Medulla oblongata (tissue), 1 donor: ENCODE measurements around the gene HLA-G.
A peak's percentile ranks its signal among the peaks of the same experiment; 100 is the strongest.
"Not testable (repeated sequence)": the region's sequence is repeated elsewhere in the genome, so short reads cannot be mapped to it uniquely, and the experiment has no call there.

ENCODE experiments used
- DNase-seq: peaks from one replicate; pipeline ENCODE4 v3.0.0-alpha.2; 2015; ENCODE audit errors: extremely low spot score

Gene HLA-G

DNA sequence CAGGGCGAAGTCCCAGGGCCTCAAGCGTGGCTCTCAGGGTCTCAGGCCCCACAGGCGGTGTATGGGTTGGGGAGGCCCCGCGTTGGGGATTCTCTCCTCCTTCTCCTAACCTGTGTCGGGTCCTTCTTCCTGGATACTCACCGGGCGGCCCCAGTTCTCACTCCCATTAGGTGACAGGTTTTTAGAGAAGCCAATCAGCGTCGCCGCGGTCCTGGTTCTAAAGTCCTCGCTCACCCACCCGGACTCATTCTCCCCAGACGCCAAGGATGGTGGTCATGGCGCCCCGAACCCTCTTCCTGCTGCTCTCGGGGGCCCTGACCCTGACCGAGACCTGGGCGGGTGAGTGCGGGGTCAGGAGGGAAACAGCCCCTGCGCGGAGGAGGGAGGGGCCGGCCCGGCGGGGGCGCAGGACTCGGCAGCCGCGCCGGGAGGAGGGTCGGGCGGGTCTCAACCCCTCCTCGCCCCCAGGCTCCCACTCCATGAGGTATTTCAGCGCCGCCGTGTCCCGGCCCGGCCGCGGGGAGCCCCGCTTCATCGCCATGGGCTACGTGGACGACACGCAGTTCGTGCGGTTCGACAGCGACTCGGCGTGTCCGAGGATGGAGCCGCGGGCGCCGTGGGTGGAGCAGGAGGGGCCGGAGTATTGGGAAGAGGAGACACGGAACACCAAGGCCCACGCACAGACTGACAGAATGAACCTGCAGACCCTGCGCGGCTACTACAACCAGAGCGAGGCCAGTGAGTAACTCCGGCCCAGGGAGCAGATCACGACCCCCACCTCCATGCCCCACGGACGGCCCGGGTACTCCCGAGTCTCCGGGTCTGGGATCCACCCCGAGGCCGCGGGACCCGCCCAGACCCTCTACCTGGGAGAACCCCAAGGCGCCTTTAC, at the start of gene HLA-G:
Gene HLA-G, plus strand, starts transcription at position 247 of the 892 bp plus-strand sequence. Its CDS starts 20 bp downstream, at position 267.
- DNase-seq = no peak

- DNase-seq = not testable (repeated sequence)
These were observed 47.5 kb upstream of the HLA-G start for GRCh38 chr6:29780019-29780698.

DNA sequence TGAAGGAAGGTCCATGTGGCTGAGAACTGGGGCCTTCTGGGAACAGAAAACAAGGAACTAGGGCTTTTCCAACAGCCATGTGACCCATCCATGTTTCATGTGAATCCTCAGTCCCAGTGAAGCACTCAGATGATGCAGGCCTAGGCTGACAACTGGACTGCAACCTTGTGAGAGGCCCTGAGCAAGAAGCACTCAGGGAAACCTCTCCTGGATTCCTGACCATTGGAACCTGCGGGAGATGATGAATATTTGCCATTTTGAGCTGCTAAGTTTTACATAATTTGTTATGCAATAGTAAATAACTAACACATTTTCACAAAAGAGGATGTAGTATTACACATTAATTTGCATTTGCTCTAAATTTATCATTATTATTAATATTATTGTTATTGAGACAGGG, 38.4 kb upstream of the HLA-G start:
- no peak for DNase-seq

GRCh38 chr6:29790626-29791025, 37.0 kb upstream of the HLA-G start:
- DNase-seq = no peak

DNA sequence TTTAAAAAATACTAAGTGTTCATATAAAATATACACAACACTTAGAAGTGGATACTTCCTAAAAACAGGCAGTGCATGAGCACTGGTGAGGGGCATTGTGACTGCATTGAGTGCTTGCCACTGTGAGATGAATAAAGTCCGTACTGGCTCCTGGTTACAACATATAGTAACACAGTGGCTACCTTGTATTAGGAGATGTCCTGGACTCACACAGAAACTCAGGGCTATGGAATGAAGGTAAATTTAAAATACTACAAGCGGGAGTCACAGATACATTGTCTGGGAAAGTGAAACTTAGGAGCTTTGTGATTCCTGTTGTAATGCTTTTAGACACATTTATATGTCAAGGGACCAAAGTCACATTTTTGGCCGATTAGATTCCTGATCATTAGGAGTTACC, 36.5 kb upstream of the HLA-G start:
- no peak for DNase-seq

GRCh38 chr6:29791786-29792122, 35.9 kb upstream of the HLA-G start:
- DNase-seq = peak; percentile 3

GRCh38 chr6:29792123-29793035, 35.2 kb upstream of the HLA-G start:
- peak; percentile 73 for DNase-seq

- no peak for DNase-seq
These were observed 34.6 kb upstream of the HLA-G start for GRCh38 chr6:29793036-29793356.

DNA sequence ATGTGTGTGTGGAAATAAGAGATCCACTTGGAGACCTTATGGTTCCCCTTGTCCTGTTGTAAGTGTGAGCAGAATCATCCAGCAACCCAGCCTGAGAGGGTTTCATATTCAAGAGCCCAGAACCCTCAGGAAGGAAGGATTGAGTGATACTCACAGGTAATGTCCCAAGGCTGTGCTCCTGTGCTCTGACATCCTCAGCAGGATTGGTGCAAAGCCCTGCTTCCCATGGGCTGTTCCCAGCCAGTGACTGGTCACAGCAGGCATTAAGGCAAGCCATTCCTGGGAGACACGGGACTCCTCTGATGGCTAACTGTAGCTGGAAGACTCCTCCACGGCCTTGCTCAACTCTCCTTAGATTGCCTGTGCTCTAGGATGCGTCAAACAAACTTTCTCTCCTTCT, 33.8 kb upstream of the HLA-G start:
- DNase-seq = no peak

DNA sequence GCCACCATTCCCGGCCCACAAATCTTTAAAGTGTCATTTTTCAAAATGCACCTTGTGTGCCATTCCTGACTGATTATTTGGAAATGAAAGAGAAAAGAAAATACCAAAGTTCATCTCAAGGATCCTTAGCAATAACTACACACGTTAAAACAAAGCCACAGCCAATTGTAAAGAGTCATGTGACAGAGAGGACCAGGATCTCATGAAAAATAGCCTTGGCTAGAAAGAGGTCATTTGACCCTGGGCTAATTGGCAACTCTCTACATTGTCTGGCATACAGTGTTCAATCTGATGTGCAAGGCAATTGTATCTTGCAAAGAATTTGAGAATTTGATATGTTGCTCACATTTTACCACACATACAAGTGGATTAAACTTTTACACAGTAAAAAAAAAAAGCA, 31.6 kb upstream of the HLA-G start:
- peak; percentile 26 for DNase-seq

DNA sequence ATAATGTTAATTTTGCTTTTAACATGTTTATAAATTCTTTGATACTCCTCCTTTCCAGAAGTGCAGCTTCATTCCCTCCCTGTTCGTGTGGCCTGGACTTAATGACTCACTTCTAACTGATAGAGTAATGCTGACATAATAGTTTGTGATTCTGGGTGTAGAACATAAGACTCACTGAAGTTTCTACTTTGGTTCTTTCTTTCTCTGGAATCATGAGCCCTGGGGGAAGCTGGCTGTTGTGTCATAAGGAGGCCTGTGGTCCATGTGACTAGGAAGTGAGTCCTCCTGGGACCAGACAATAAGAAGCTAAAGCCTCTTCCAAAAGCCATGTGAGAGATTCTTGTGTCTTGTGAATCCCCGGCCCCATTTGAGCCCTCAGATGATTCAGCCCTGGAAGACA, 30.5 kb upstream of the HLA-G start:
- peak; percentile 3 for DNase-seq

DNA sequence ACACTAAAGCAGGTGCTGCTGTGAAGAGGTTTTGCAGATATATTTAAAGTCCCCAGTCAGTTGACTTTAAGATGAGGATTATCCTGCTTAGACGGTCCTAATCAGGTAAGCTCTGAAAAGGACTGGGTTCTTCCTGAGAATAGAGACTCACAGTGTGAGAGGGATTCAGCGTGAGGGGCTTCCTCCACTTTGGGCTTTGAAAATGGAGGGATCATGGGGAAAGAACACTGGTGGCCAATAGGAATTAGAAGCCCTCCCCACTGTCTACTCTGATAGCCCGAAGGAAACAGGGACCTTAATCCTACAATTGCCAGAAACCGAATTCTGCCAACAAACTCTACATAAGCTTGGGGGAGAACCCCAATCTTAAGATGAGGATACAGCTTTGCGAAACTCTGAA, 29.7 kb upstream of the HLA-G start:
- no peak for DNase-seq

DNA sequence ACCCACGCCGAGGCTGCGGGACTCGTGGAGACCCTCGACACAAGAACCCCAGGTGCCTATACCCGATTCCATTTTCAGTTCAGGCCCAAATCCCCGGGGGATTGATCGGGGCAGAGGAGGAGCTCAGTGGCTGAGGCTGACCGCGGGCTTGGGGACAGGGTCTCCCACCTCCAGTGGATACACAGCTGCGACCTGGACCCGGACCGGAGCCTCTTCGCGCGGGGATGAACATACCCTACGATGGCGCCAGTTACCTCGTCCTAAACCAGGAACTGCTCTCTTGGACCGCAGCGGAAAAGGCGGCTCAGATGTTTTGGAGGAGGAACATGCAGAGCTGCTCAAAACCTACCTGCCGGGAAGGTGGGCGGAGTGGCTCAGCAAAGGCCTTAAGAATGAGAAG, 27.4 kb upstream of the HLA-G start:
- DNase-seq = no peak

- DNase-seq = no peak
These were observed 21.2 kb upstream of the HLA-G start for GRCh38 chr6:29806387-29806786.

DNA sequence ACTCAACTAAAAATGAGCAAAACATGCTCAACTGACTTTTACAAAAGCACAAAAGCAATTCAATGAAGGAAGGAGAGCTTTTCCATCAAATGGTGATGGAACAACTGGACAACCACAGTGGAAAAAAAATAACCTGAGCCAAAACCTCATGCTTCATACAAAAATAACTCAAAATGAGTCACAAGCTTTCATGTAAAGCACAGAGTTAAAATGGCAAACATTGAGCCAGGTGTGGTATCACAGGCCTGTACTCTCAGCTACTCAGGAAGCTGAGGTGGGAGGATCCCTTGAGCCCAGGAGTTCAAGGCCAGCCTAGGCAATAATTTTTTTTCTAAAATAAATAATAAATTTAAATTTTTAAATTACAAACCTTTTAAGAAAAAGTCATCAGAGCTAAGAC, 18.4 kb upstream of the HLA-G start:
- no peak for DNase-seq

GRCh38 chr6:29810371-29810770, 17.3 kb upstream of the HLA-G start:
- DNase-seq = no peak

DNA sequence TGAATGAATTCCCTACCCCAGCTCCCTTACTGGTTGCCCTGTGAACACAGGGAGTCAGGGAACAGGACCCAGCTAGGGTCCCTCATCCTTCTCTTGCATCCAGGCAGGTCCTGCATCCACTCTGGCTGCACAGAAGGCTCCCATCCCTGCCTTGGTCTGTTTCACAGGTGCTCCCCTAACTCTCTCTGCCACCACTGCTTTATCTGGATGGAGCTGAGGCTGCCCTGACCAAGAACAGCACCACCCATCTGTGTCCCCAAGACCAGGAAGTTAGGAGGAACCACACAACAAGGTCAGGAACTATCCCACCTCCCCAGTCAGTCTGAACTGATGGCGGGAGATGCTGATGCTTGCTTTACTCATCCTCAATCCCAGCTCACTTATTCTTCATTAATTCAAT, 16.2 kb upstream of the HLA-G start:
- no peak for DNase-seq

DNA sequence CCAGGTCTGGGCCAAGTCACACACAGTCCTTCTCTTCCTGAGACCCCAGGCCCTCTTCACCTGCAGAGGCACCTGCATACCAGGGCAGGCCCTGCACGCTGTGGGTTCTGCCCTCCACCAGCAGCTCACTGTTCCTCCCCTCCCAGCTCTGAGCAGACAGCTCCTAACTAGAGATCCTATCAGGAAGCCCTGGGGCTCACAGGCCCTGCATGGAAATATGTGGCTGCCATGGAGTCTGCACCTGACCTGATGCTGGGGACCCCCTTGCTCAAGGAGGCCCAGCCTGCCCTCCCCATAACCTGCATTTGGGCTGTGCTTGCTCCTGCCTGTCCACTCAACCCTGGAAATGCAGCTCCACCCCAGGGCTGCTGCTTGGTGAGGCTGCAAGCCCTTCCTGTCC, 14.6 kb upstream of the HLA-G start:
- DNase-seq = no peak

DNA sequence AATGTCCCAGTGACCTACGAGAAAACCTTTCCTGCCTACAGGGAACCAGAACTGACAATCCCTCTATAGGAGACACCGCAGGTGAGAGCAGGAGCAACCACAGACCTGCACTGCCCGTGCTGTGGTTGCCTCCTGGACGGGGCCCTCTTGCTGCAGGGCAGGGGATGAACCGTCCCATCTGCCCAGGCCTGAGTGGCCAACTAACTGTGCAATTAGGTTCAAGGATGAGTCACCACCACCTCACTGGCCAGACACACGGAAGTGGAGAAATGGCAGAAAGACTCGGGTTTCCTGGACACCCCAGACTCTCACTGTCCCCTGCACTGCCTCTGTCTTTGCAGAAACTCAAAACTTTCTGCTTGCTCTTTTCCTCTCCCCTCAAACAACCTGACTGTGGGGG, 13.8 kb upstream of the HLA-G start:
- no peak for DNase-seq

DNA sequence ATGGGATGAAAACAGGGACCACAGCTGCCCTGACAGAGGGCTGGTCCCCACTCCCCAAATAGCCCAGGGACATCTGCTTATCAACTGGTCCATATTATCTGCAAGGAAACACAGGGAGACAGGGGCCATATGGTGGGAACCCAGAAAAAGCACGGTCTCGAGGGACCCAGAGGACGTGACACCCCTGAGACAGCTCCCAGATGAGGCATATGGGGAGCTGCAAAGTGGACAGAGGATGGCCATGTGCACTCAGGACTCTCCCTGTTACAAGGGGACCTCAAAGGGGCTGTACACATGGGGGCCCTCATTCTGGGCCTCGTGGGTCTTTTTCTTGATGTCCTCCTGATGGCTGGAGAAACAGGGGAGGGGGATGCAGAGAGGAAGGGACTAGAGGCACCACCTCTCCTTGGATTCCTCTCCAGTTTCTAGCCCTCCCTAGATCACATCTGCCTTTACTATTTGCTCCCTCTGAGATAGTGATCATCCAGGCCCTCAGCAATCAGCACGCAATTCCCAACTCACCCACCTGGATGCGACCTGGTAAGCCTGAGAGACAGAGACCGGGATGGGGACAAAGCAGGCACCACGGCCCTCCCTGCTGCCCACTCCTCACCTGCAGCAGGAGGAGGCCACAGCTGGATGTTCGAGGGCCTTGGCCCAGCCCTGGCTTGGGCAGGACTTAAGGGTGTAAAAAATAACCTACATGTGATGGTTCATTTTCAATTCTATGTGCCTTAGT, 13.1 kb upstream of the HLA-G start:
- no peak for DNase-seq

DNA sequence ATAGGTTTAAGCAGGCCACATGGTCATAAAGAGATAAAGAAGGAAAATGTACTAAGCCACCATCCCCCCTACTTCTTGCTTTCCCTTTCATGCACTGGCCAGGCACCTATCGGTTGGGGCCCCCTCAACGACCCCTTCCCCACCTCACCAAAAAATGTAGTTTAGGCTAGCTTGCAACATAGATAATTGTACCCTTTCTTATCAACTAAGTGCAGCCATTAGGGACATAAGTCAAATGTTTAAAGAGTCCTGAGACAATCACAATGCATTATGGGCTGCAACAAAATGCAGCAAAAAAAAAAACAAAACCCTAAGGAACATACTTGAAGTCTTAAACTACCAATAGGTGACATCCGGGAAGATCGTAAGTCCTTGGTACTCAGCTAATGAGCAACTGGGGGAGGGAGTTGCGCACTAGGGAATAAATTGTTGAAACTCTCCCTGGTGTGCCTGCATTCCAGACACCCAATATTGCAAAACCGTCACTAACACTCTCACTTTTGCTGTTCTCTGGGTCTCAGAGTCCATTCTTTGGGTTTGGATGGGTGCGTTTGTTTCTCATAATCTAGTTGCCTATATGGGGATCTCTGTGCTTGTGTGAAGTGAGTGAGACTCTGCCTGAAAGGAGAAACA, 12.4 kb upstream of the HLA-G start:
- no peak for DNase-seq
